Superior temporal gyrus (tissue), 1 donor: Measurements from ENCODE around the gene PAFAH1B2.
"Not testable (repeated sequence)": the region's sequence is repeated elsewhere in the genome, so short reads cannot be mapped to it uniquely, and the experiment has no call there.

ENCODE experiments used
- DNase-seq: peaks from one replicate; pipeline ENCODE4 v3.0.0-alpha.2; 2016; ENCODE audit errors: extremely low spot score

Gene PAFAH1B2

GRCh38 chr11:117172724-117173421 is 28.8 kb downstream of the PAFAH1B2 start:
- no peak for DNase-seq

GRCh38 chr11:117175104-117175503 is 31.0 kb downstream of the PAFAH1B2 start:
- DNase-seq: peak; percentile 72

GRCh38 chr11:117175781-117176180 is 31.7 kb downstream of the PAFAH1B2 start:
- DNase-seq: no peak

- DNase-seq: no peak
These were observed 32.1 kb downstream of the PAFAH1B2 start for GRCh38 chr11:117176186-117176585.

GRCh38 chr11:117177534-117178209 is 33.6 kb downstream of the PAFAH1B2 start:
- DNase-seq: no peak

- peak; percentile 96 for DNase-seq
These were observed 34.3 kb downstream of the PAFAH1B2 start, which contains the start of gene SIDT2 for GRCh38 chr11:117178210-117179034. SIDT2 (plus strand) TSS chr11:117178743; CDS start chr11:117179264, 521 bp downstream.

- DNase-seq: no peak
These were observed 35.2 kb downstream of the PAFAH1B2 start for GRCh38 chr11:117179048-117179999.

GRCh38 chr11:117180020-117180419 is 35.9 kb downstream of the PAFAH1B2 start:
- no peak for DNase-seq

GRCh38 chr11:117180661-117181585 is 36.8 kb downstream of the PAFAH1B2 start:
- DNase-seq: peak; percentile 80

GRCh38 chr11:117181586-117182550 is 37.8 kb downstream of the PAFAH1B2 start:
- DNase-seq: no peak

GRCh38 chr11:117182551-117182935 is 38.5 kb downstream of the PAFAH1B2 start:
- DNase-seq: no peak

GRCh38 chr11:117183178-117183577 is 39.1 kb downstream of the PAFAH1B2 start:
- not testable (repeated sequence) for DNase-seq

GRCh38 chr11:117183724-117184349 is 39.8 kb downstream of the PAFAH1B2 start:
- no peak for DNase-seq

GRCh38 chr11:117185736-117186430 is 41.8 kb downstream of the PAFAH1B2 start:
- no peak for DNase-seq

GRCh38 chr11:117186431-117186761 is 42.3 kb downstream of the PAFAH1B2 start:
- no peak for DNase-seq

- no peak for DNase-seq
These were observed 42.9 kb downstream of the PAFAH1B2 start for GRCh38 chr11:117187007-117187406.

GRCh38 chr11:117187428-117187798 is 43.3 kb downstream of the PAFAH1B2 start:
- no peak for DNase-seq
